Measurements from ENCODE around the gene TMEM51. TPM values are rescaled to one million over a fixed set of nuclear protein-coding genes. Genes with fewer than 3 reads are reported as not detected.
A peak's percentile ranks its signal among the peaks of the same experiment; 100 is the strongest.

The TMEM51 gene
- total RNA-seq, 1 experiment from 2014 or later: 21.4 TPM

GRCh38 chr1:15201221-15201620, 47.7 kb downstream of the TMEM51 start:
- Histone ChIP-seq H3K9me3 (replicated peaks) (no peaks in the 10 kb centered on the region), H3K27ac (no peak overlapping the region)

DNA sequence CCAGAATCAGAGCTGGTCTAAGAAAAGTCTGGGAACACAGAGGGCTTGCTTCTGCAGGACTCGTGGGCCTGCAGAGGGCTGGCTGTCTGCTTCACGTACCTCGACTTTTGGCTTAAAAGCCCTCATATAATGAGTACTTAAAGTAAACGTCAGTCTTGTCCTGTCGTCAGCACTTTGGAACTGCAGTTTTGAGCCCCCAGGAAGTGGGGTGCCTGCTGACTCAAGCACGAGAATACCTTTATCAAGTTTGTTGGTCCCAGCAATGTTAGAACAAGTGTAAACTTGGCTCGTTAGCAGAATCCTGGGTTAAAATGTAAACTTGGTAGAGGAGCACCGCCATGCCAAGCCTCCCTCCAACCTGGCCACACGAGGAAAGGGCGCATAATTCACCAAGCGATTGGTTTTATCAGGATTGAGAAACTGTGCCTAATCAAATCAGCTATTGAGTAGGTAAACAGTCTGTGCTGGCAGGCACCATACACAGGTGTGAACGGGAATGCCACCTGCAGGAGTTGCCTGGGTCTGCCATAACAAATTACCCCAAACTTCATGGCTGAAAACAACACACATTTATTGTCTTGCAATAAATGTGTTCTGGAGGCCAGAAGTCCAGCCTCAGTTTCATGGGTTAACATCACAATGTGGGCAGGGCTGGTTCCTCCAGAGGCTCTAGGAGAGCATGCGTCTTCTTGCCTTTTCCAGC, 48.5 kb downstream of the TMEM51 start:
- no peak overlapping the region for H3K27ac ChIP-seq
- no peaks in the 10 kb centered on the region for H3K9me3 ChIP-seq (replicated peaks)
- no peaks in the 10 kb centered on the region for H3K36me3 ChIP-seq
- DNase-seq: no peak
- H3K27me3 ChIP-seq: no peaks in the 10 kb centered on the region
- peaks cover 10% of the 10 kb centered on the region for H3K4me1 ChIP-seq
- H3K4me3 ChIP-seq: no peak overlapping the region

More at GRCh38 chr1:15201221-15201620, 47.7 kb downstream of the TMEM51 start:
- peaks cover 8% of the 10 kb centered on the region for H3K4me1 ChIP-seq
- H3K4me3 ChIP-seq: no peak overlapping the region
- DNase-seq: no peak
- H3K27me3 ChIP-seq: no peaks in the 10 kb centered on the region
- H3K36me3 ChIP-seq: no peaks in the 10 kb centered on the region

DNA sequence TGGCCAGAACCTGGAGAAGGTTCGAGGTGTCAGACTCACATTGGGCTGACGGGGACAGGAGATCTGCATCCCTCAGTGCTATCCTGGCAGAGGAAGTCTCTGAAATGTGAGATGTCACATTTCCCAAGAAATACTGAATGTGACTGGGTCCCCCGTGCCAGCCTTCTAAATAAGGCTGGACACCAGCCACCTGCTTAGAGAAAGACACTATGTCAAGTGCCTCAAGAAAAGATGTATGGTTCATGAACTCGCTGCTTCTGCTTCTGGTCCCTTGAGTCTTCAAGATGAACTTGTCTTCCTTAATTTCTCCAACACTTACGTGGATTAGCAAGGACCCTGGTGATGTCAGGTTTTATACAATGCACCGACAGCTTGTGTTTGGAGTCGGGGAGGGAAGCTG, 51.4 kb downstream of the TMEM51 start:
- Histone ChIP-seq H3K4me3 (no peak overlapping the region), H3K36me3 (no peaks in the 10 kb centered on the region), H3K27ac (no peak overlapping the region), H3K9me3 (replicated peaks) (no peaks in the 10 kb centered on the region), H3K27me3 (no peaks in the 10 kb centered on the region), H3K4me1 (peaks cover 8% of the 10 kb centered on the region)
- no peak for DNase-seq

- Histone ChIP-seq H3K4me3 (no peak overlapping the region), H3K9me3 (replicated peaks) (no peaks in the 10 kb centered on the region), H3K36me3 (no peaks in the 10 kb centered on the region), H3K27ac (no peak overlapping the region), H3K27me3 (no peaks in the 10 kb centered on the region), H3K4me1 (peaks cover 5% of the 10 kb centered on the region)
- no peak for DNase-seq
Measured at GRCh38 chr1:15205586-15206346, 52.2 kb downstream of the TMEM51 start.

DNA sequence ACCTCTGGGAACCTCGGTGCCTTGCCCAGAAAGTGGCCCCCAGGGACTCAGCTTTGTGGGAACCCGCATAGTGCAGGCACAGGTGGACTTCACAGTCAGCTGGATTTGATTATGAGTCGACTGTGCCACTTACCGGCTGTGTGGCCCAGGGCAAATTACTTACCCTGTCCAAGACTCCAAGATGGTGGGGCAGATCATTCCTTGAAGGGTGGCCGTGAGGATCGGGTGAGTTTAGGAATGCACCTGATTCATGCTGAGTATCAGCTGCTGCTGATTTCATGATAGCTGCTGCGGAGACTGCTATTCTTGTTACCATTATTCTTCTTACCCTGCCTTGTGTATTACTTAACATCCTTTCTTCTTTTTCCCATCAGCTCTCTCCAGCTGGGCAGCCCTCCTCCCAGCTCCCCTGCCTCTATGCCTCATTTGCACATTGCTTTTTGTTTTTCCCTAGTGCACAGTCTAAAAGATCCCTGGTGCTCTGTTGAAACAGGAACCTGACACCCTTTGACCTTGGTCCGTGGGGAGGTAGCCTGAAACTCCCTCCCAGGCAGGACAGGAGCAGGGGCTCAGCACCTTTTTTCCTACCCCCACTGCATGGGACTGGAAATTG, 53.0 kb downstream of the TMEM51 start:
- H3K9me3 ChIP-seq (replicated peaks): no peaks in the 10 kb centered on the region
- no peaks in the 10 kb centered on the region for H3K36me3 ChIP-seq
- no peak overlapping the region for H3K27ac ChIP-seq
- DNase-seq: no peak
- H3K4me1 ChIP-seq: peaks cover 2% of the 10 kb centered on the region; the same call in 1 of the 2 replicates
- no peaks in the 10 kb centered on the region for H3K27me3 ChIP-seq
- H3K4me3 ChIP-seq: no peak overlapping the region

- Histone ChIP-seq H3K27me3 (no peaks in the 10 kb centered on the region), H3K27ac (no peak overlapping the region), H3K9me3 (replicated peaks) (no peaks in the 10 kb centered on the region), H3K4me1 (peaks cover 2% of the 10 kb centered on the region; the same call in 1 of the 2 replicates), H3K36me3 (no peaks in the 10 kb centered on the region; the same call in 1 of the 2 replicates), H3K4me3 (no peak overlapping the region)
- no peak for DNase-seq
Measured at GRCh38 chr1:15207031-15207828, 53.7 kb downstream of the TMEM51 start.

GRCh38 chr1:15207829-15208429, 54.4 kb downstream of the TMEM51 start:
- H3K4me3 ChIP-seq: no peak overlapping the region
- H3K27me3 ChIP-seq: no peaks in the 10 kb centered on the region
- peaks cover 8% of the 10 kb centered on the region; the same call in 1 of the 2 replicates for H3K4me1 ChIP-seq
- no peaks in the 10 kb centered on the region; the same call in 1 of the 2 replicates for H3K36me3 ChIP-seq
- no peak for DNase-seq
- H3K27ac ChIP-seq: no peak overlapping the region
- no peaks in the 10 kb centered on the region for H3K9me3 ChIP-seq (replicated peaks)

- Histone ChIP-seq H3K4me3 (no peak overlapping the region), H3K36me3 (no peaks in the 10 kb centered on the region; the same call in 1 of the 2 replicates), H3K9me3 (replicated peaks) (no peaks in the 10 kb centered on the region), H3K27ac (no peak overlapping the region), H3K27me3 (no peaks in the 10 kb centered on the region), H3K4me1 (peaks cover 10% of the 10 kb centered on the region; the same call in 1 of the 2 replicates)
- no peak for DNase-seq
Measured at GRCh38 chr1:15210651-15211375, 57.3 kb downstream of the TMEM51 start.

DNA sequence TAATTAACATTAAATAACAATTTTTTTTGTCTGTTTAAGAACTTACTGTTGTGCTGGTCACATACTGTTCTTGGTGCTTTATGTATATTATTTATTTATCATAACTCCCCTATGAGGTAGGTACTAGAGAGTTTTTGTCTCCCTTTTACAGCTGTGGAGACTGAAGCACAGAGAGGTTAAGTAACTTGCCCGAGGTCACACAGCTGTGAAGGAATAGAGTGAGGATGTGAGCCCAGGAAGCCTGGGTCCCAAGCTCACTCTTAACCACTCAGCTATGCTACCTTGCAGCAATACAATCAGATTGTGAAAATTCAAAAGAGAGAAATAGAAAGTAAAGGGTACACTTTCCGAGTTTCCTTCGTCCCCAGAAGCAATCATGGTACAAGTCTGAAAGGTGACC, 57.9 kb downstream of the TMEM51 start:
- Histone ChIP-seq H3K4me3 (no peak overlapping the region), H3K27ac (no peak overlapping the region), H3K4me1 (peaks cover 10% of the 10 kb centered on the region; the same call in 1 of the 2 replicates), H3K36me3 (no peaks in the 10 kb centered on the region; the same call in none of the 2 replicates), H3K9me3 (replicated peaks) (no peaks in the 10 kb centered on the region), H3K27me3 (no peaks in the 10 kb centered on the region)
- DNase-seq: no peak

DNA sequence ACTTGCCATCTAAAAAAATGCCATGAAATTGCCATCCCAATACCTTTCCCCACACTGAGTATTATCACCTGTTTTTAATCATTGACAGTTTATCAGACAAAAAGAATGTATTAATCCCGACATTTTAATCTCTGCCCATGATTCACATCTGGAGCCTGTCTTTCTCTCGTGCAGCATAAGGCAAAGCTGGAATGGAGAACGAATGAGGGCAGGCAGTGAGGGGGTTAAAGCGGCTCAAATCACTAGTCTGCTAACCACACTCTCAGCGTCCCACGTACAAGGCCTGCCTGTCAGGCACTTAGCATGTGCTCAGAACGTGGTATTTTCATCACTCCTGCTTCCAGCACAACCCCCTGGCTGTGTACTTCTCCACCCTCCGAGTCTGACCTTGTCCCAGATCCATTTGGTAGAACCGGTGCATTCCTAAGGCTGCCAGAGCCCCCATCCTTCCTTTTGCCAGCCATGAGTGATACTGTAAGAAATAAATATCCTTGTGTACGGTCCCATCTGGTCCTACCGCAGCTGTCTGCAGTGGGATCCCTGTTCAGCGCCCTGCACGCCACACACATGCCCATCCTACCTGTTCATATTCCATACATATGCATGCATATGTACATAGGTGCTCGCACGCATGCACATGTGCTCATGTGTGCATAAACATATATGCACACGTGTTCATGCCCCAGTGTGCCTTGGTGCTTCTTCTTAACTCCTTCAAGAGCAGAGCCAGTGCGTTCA, 58.8 kb downstream of the TMEM51 start:
- DNase-seq: no peak
- H3K36me3 ChIP-seq: no peaks in the 10 kb centered on the region; the same call in none of the 2 replicates
- H3K9me3 ChIP-seq (replicated peaks): no peaks in the 10 kb centered on the region
- H3K27me3 ChIP-seq: no peaks in the 10 kb centered on the region
- H3K27ac ChIP-seq: no peak overlapping the region
- H3K4me1 ChIP-seq: peaks cover 8% of the 10 kb centered on the region; the same call in 1 of the 2 replicates
- H3K4me3 ChIP-seq: no peak overlapping the region

DNA sequence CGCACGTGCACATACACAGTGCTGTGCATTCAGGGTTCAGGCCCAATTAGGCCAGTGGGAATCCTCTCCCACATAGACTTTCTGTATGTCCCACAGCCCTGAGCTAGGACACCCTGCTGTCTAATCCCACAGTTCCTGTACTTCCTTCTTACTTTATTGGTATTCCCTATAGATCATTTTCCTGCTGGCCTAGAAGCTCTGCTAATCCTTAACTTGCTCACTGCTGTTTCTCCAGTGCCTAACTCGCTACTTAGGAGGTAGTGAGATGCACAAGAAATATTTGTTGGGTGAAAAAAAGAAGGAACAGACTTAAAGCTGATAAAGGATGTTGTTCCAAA, 59.4 kb downstream of the TMEM51 start:
- peak in 1 of 2 experiments; percentile 31 for DNase-seq
- Histone ChIP-seq H3K36me3 (no peaks in the 10 kb centered on the region; the same call in none of the 2 replicates), H3K9me3 (replicated peaks) (no peaks in the 10 kb centered on the region), H3K27me3 (no peaks in the 10 kb centered on the region), H3K4me1 (peaks cover 8% of the 10 kb centered on the region; the same call in 1 of the 2 replicates), H3K27ac (no peak overlapping the region), H3K4me3 (no peak overlapping the region)

DNA sequence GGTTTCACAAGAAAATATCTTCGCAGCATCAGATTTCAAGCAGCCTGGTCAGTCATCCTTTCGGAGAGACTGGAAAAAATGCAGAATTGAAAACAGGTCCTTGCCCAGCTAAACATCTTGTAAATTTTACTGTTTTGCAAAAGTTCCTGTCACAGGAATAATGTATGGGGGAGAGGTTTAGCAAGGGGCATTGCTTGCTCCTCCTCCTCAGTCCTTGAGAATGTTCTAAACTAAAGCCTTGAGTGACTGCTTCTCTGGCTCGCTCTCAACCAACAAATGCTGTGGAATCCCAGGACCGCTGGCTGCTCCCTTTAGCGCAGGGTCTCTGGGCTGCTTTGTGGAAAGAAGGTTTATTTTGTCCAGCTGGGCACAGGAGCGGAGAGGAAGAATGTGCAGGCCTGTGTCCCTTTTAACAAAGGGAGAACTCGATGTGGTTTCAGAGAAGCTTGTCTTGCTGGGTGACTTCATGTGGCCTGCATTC, 59.8 kb downstream of the TMEM51 start:
- Histone ChIP-seq H3K27ac (no peak overlapping the region), H3K4me1 (peaks cover 8% of the 10 kb centered on the region; the same call in 1 of the 2 replicates), H3K27me3 (no peaks in the 10 kb centered on the region), H3K9me3 (replicated peaks) (0 out of 2 replicates have a peak, but pooled peaks cover 3% of the 10 kb centered on the region), H3K36me3 (peaks cover 2% of the 10 kb centered on the region), H3K4me3 (no peak overlapping the region)
- no peak for DNase-seq

- Histone ChIP-seq H3K9me3 (replicated peaks) (0 out of 2 replicates have a peak, but pooled peaks cover 3% of the 10 kb centered on the region), H3K4me1 (peaks cover 8% of the 10 kb centered on the region; the same call in 1 of the 2 replicates), H3K4me3 (no peak overlapping the region), H3K36me3 (peaks cover 12% of the 10 kb centered on the region), H3K27me3 (no peaks in the 10 kb centered on the region), H3K27ac (no peak overlapping the region)
- DNase-seq: no peak
Measured at GRCh38 chr1:15214527-15214926, 61.0 kb downstream of the TMEM51 start.
